ENCODE data around the gene PTPRM. TPM values are rescaled to one million over a fixed set of nuclear protein-coding genes. Genes with fewer than 3 reads are reported as not detected.

PTPRM gene
- total and polyA plus RNA-seq, 2 of the 4 experiments (the other 2 are of a cell fraction), result 28.3 to 51.2 TPM

- POLR2A ChIA-PET (ENCODE audit: unreplicated experiment), result no interaction called here
These were observed 868.3 kb downstream of the PTPRM start for GRCh38 chr18:8435376-8435775.

More at GRCh38 chr18:8435376-8435775, 868.3 kb downstream of the PTPRM start:
- CTCF ChIA-PET, result no interaction called here
- Histone ChIP-seq H3K18ac (ENCODE audit: low read depth, low read length) (no peak overlapping the region), H2BK15ac (ENCODE audit: low read depth, low read length) (no peak overlapping the region), H3K9ac (ENCODE audit: low read depth, low read length) (no peak overlapping the region), H2AK5ac (ENCODE audit: low read depth, low read length) (no peak overlapping the region), H3K23ac (ENCODE audit: low read depth, low read length) (no peak overlapping the region), H3K27ac (ENCODE audit: insufficient read depth, low read length) (no peak overlapping the region), H3K4me3 (ENCODE audit: insufficient read depth, low read depth, low read length) (no peak overlapping the region), H3K4ac (ENCODE audit: low read depth, low read length) (no peak overlapping the region), H4K8ac (ENCODE audit: low read depth in 2 of 2, low read length in 2 of 2) (no peak overlapping the region), H4K91ac (ENCODE audit: insufficient read depth, low read depth, low read length) (no peak overlapping the region), H3K14ac (replicated peaks; ENCODE audit: low read depth, low read length) (no peak overlapping the region), H3K4me2 (ENCODE audit: low read depth, low read length) (no peak overlapping the region), H2BK5ac (ENCODE audit: low read depth, low read length, poor library complexity, severe bottlenecking) (no peak overlapping the region), H3K36me3 (ENCODE audit: control insufficient read depth, insufficient read depth, low read length) (no peaks in the 10 kb centered on the region), H2AFZ (replicated peaks; ENCODE audit: low read length, poor library complexity) (no peak overlapping the region), H3K79me1 (ENCODE audit: low read depth in 1 of 2, low read length in 2 of 2) (no peaks in the 10 kb centered on the region), H2BK120ac (ENCODE audit: low read depth, low read length) (no peak overlapping the region), H4K20me1 (ENCODE audit: insufficient read depth, low read length) (no peaks in the 10 kb centered on the region), H4K5ac (ENCODE audit: low read depth, low read length) (no peak overlapping the region), H2BK20ac (ENCODE audit: low read depth, low read length) (no peak overlapping the region), H3K56ac (ENCODE audit: extremely low read depth, insufficient read depth, low read length) (no peak overlapping the region), H3K9me1 (ENCODE audit: insufficient read depth, low read length) (no peaks in the 10 kb centered on the region), H3K4me1 (ENCODE audit: control insufficient read depth, insufficient read depth, low read length) (no peaks in the 10 kb centered on the region), H3K27me3 (ENCODE audit: control insufficient read depth, insufficient read depth, low read length) (peaks cover 55% of the 10 kb centered on the region), H2AK9ac (replicated peaks; ENCODE audit: low read depth, low read length, poor library complexity) (no peak overlapping the region), H3K9me3 (ENCODE audit: control insufficient read depth, insufficient read depth, low read length) (peaks cover 5% of the 10 kb centered on the region)
- no TSS peak for BruUV-seq (replicated peaks)
- TF ChIP-seq ELK1 (IDR thresholded peaks at IDR 0.05; ENCODE audit: borderline replicate concordance, low read depth, low read length), result no peak
- no peak for TF ChIP-seq CTCF (conservative IDR thresholded peaks at IDR 0.05; ENCODE audit: low read depth, low read length)
- no peak for TF ChIP-seq RAD21 (IDR thresholded peaks at IDR 0.05; ENCODE audit: low read length)
- TF ChIP-seq MAFK (IDR thresholded peaks at IDR 0.05; ENCODE audit: low read depth, low read length), result no peak
- TF ChIP-seq CHD1 (IDR thresholded peaks at IDR 0.05; ENCODE audit: low read depth, low read length), result no peak
- no peak for TF ChIP-seq NFE2L2 (IDR thresholded peaks at IDR 0.05; ENCODE audit: low read depth, low read length)
- no peak for TF ChIP-seq MXI1 (IDR thresholded peaks at IDR 0.05; ENCODE audit: borderline replicate concordance, low read depth, low read length)
- no peak for TF ChIP-seq FOS (IDR thresholded peaks at IDR 0.05; ENCODE audit: low read depth, low read length)
- no peak for TF ChIP-seq BHLHE40 (IDR thresholded peaks at IDR 0.05; ENCODE audit: low read depth, low read length)
- no peak for TF ChIP-seq CEBPB (IDR thresholded peaks at IDR 0.05; ENCODE audit: low read depth, low read length)
- no peak for TF ChIP-seq USF2 (IDR thresholded peaks at IDR 0.05; ENCODE audit: low read depth, low read length)
- TF ChIP-seq RFX5 (IDR thresholded peaks at IDR 0.05; ENCODE audit: low read depth, low read length), result no peak
- TF ChIP-seq SMC3 (IDR thresholded peaks at IDR 0.05; ENCODE audit: low read depth, low read length), result no peak
- TF ChIP-seq MAZ (IDR thresholded peaks at IDR 0.05; ENCODE audit: borderline replicate concordance, low read depth, low read length), result no peak
- no peak for TF ChIP-seq POLR2A (IDR thresholded peaks at IDR 0.05; ENCODE audit: low read depth, low read length)
- TF ChIP-seq RCOR1 (IDR thresholded peaks at IDR 0.05; ENCODE audit: insufficient replicate concordance, low read length), result no peak
- WGBS, 2 experiments (ENCODE audit: extremely low coverage in 2 of 2, insufficient read length in 1 of 2), result 49% methylated on average over 6 of the region's 14 CpGs; no CpG with 5 or more reads in 1 of the 2 experiments
- intact Hi-C loops (cut with micrococcal nuclease) (no loop called here), dilution Hi-C loops (cut with HindIII; ENCODE audit: low sequenced_read_pairs, unreplicated experiment) (no loop called here), in situ Hi-C loops (cut with MboI; ENCODE audit: low sequenced_read_pairs) (no loop called here)
- DNase-seq, result no peak
- ATAC-seq (ENCODE audit: low read depth), result no peak
